Fibroblast of skin of left quadriceps (primary cell): Measurements from ENCODE around the gene GRID1.

Source experiments
- DNase-seq, 2 experiments: peaks; one replicate each; pipeline ENCODE4 v3.0.0-alpha.2; 2013; ENCODE audit warnings: low read depth in 2 of 2

The GRID1 gene

DNA sequence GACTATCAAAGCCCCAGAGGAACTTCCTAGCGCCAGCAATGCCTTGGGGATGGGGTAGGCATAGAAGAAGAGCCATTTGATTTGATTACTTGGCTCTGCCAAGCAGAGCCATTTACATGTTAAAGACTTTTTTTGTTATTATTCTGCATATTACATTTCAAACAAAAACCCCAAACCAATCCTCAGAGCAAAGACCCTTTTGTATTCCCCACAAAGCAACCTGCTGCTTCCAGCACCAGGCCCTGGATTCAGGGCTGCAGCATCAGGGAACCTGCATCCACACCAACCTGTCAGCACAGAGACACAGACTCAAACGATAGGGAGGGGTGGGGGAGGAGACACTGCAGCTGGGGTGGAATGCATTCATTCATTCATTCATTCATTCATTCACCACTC is 73.2 kb downstream of the GRID1 start:
- DNase-seq, result no peak

GRCh38 chr10:86292462-86293395 is 73.9 kb downstream of the GRID1 start:
- no peak for DNase-seq

DNA sequence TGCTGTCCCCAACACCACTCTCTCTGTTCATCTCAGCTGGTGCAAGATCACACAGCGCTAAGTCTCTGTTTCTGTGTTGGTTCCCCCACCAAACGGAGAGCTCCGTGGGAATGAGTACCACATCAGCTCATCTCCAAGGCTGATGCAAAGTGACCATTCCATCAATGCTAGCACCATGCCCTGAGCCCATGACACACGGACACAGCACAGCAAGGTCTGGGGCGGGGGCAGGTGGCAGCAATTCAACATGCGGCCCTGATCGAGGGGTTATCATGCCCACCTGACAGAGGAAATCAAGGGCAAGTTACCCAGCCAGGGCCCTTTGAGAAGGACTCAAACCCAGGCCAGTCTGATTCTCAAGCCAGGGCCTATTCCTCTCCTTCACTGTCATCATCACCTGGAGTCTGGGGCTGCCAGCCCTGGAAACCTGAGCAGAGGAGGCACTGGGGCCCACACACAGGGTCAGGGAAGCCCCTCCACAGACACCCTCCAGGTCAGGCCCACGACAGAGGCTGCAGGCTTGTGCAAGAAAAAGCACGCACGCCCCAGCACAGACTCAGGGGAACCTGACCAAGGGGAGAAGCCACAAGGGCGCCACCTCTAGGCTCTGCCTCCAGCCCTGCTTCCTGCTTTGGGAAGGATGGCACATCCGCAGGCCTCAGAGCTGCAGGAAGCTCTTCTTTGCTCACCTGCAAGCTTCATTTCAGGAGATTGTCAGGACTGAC is 74.8 kb downstream of the GRID1 start:
- DNase-seq, result no peak

DNA sequence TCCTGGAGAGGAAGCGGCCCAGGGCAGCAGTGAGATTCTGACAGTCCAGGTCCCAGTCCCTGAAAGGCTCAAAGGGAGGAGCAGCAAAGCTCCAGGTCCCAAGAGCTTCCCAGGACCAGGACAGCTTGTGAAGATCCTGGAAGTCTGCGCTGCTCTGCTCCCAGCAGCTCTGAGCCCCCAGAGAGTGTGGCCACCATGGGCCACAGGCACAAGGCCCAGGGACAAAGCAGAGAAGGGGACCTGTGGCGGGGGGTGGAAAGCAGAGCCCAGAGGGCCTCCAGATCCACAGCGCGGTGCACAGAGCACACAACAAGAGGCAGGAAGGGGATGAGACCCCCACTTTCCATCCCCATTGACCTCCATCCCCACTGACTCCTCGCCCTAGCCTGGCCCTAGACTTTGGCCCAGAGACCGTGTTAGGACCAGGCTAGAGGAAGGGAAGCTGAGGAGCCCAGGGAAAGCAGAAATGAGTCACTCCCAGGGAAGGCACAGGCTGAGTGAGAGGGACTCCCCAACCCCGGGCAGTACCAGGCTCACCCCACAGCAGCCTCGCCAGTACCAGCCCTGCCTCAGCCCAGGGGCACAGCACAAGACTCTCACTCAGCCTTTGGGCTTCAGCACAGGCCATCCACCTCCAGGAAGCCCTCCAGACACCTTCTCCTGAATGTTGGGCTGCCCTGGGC is 75.5 kb downstream of the GRID1 start:
- no peak for DNase-seq

- DNase-seq, result no peak
Measured at GRCh38 chr10:86289577-86289868, 77.1 kb downstream of the GRID1 start.

DNA sequence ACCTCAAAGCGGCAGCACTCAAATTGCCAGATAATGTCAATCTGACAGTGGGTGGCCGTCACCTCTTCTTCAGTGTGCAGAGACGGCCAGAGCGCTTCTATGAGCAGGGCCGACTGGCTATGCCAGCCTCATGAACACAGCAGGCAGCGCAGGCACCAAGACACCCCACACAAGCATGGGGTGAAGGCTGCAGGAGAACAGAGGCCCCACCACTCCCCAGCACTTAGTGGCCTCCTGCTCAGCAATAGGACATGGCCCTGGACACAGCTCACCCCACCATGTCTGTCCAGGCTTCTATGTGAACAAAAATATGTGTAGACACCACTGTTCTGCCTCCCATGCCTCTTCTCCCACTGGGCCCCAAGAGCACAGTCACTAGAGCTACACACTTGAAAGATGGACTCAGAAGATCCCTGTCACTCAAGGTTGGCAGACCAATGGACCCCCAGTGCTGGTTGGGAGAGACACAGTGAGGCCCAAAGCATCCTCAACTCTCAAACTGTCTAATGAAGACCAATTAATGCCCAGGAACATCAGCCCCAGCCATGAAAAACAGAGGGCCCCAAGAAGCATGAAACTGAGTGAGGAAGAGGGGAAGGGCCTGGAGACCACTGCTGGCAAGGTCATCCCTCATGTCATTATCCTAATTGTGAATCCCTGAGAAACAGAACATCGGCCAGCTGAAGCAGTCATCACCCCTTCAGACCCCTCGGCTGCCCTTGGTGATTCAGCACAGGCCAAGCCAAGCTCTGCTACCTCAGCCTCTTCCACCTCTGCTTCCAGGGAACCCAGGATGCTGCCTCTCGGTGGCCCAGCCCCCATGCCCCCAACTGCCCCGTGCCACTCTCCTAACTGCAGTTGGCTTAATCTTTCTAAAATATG is 77.7 kb downstream of the GRID1 start:
- DNase-seq, result no peak

DNA sequence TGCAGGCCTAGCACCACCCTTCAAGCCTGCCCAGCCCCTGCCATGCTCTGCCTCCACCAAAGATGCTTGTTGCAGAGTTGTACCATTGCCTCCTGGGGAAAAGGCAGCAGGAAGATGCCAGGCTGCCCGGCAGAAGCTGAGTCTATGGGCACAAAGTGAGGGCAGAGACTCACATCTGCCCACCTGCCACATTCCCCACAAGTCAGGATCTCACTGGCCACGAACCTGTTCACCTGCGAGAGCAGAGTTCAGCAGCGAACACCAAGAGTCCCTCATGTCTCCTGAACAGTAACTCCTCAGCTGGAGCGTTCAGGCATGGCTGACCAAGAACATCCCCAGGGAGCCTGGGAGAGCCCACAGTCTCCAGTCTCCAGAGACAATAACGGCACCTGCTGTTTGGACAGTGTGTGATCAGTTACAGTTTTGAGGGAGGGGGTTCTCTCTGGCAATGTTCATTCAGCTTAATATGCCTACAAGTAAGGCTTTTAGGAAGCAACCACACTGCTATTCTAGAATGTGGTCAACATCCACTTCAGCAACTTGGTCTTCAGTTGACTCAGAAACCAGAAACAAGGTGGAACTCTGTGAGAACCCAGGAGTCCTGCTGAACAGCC is 78.5 kb downstream of the GRID1 start:
- DNase-seq, result no peak

GRCh38 chr10:86287110-86287793 is 79.3 kb downstream of the GRID1 start:
- no peak for DNase-seq

DNA sequence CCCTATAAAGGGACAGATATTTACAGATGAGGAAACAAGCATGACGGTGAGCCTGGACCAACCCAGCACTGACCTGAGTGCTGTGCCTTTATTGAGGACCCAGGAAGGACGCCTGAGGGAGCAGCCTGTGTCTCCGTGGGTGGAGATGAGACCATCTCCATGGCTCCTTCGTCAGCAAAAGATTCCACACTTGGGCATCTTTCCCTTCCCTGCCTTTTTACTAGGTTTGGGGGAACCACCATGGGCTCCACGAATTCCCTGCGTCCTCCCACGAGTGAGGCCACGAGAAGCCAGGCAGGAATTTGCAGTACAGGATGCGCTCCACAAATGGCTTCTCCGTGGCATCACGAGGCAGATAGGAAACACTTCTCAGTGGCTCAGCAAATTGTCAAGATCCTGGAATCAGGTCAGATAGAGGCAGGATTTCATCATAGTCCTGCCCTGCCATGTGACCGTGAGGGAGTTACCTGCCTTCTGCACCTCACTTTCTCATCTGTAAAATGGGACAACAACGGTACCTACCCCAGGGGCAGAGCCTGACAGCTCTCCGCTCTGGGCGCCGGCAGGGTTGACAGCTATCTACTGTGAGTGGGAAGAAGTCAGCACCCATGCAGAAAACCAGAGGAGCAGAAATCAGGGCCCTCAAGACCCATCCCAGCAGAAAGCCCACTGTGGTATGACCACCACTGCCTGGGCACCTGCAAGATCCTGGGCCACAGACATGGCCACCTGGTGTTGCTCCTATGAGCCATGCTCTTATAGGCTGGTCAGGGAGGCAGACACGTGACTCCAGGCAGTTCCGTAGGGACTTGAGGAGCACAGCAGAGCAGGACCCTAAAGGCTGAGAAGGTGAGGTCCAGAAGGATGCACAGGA is 80.1 kb downstream of the GRID1 start:
- DNase-seq, result no peak

DNA sequence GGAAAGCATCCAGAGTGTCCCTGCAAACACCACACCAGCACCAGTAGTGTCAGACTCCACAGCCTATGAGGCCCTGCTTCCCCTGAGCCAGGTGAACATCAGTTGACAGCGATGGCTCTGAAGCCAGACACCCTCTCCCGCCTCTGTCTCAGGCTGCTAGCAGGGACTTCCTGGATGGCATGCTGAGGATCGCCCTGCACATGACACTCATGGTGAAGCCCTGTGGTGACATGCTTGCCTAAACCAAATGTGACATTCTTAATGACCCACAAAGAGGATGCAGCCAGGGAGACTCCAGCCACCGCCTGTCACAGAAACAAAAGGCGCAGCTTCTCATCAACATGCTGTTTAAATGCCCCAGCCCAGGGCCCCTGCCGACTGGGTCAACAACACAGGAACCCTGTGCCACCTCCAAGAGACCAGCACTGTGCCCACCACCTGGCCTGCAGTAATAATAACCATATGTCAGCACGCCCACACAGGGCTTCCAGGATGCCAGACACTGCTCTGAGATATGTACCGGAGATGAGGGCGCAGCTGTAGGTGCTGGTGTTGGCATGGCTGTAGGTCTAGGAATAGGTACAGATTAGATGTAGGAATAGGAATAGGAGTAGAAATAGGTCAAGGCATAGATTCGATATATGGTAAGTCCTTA is 81.3 kb downstream of the GRID1 start:
- no peak for DNase-seq

- no peak for DNase-seq
Measured at GRCh38 chr10:86284355-86285105, 82.1 kb downstream of the GRID1 start.

- no peak for DNase-seq
Measured at GRCh38 chr10:86283466-86284287, 82.9 kb downstream of the GRID1 start.

- no peak for DNase-seq
Measured at GRCh38 chr10:86282664-86283465, 83.7 kb downstream of the GRID1 start.

DNA sequence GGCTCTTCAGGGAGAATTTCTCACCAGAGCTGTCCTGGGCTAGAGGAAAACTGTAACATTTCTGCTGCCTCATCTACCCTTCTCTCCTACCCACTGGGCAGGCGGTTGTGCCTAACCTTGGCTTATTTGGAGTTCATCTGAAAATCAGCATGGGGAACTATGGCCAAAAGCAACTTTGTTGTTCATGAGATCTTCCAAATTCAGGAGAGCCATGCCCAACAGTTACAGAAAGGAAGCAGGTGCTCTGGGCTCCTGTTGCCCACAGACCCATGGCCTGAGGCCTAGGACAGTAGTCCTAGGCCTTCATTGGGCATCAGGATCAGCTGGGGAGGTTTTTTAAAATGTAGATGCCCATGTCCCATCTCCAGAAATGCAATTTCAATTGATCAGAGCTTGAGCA is 85.2 kb downstream of the GRID1 start:
- DNase-seq, result no peak

GRCh38 chr10:86269332-86269731 is 97.3 kb downstream of the GRID1 start:
- no peak for DNase-seq

DNA sequence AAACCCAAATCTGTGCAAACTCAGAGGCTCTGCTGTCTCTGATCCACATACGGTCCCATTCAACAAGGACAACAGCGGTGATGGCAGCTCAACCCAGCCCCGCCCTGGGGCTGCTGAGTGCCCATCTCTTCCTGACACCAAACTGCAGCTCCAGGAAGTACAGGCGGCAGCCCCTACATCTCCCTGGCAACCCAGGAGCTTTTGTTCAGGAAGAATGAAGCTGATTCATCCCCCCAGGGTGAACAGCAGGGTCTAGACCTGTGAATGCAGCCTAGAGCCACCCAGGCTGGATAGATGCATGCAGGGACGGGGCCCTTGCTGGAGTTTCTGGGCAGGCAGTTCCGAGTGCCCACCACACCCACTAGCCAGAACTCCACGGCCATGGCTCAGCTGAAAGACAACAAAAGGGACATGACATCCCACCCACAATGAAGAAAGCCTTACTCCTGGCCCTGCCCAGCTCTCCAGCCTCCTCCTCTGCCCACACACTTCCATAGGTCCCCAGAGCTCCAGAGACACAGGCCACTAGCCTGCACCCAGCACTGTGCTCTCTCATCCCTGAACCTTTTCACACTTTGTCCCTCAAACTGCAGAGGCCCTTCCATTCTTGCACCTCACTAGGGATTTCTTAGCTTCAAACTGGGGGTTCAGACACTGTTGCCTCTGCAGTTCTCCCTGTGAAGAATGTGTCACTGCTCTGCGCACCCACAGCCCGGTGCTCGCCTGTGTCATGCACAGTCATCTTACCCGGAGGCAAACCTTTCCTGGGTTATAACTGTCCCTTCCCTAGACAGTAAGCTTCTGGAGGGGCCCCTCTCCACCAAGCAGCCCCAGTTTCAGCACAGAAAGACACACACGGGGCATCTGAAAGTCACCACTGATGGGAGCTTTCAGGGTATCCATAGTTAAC is 99.1 kb downstream of the GRID1 start:
- DNase-seq, result no peak
